Mesendoderm (in vitro differentiated cells): ENCODE measurements around the gene RBM26.

ENCODE experiments used
- DNase-seq: peaks from one replicate; pipeline ENCODE4 v3.0.0; 2013
- H2AK5ac ChIP-seq: 2 replicates; pipeline ENCODE4 v1.6.1; 2013; ENCODE audit warnings: low read length, inconsistent platforms
- H2BK120ac ChIP-seq: 2 replicates; pipeline ENCODE4 v1.6.1; 2013; ENCODE audit warnings: low read depth, mild to moderate bottlenecking, low read length, moderate library complexity, mixed read lengths
- H2BK15ac ChIP-seq: replicated peaks from 2 replicates; pipeline ENCODE4 v1.6.1; 2013; ENCODE audit warnings: low read depth, mild to moderate bottlenecking, moderate library complexity
- H2BK5ac ChIP-seq: 2 replicates; pipeline ENCODE4 v1.6.1; 2013; ENCODE audit warnings: low read length, inconsistent platforms
- H3K18ac ChIP-seq: 2 replicates; pipeline ENCODE4 v1.6.1; 2013; ENCODE audit warnings: mild to moderate bottlenecking, low read length, mixed read lengths
- H3K23ac ChIP-seq: one replicate; pipeline ENCODE4 v1.6.1; 2013; ENCODE audit warnings: low read length
- H3K27ac ChIP-seq: 2 replicates; pipeline ENCODE4 v1.5.1; 2013; ENCODE audit warnings: low read depth, mild to moderate bottlenecking, inconsistent platforms, low read length, moderate library complexity
- H3K27me3 ChIP-seq: 2 replicates; pipeline ENCODE4 v1.6.1; 2013; ENCODE audit warnings: low read length, control low read depth, mild to moderate bottlenecking, inconsistent platforms; ENCODE audit not compliant: insufficient read depth, poor library complexity
- H3K36me3 ChIP-seq: 2 replicates; pipeline ENCODE4 v1.6.1; 2013; ENCODE audit warnings: low read length, inconsistent platforms; ENCODE audit not compliant: control insufficient read depth, insufficient read depth
- H3K4ac ChIP-seq: one replicate; pipeline ENCODE4 v1.6.1; 2013; ENCODE audit warnings: low read depth, mild to moderate bottlenecking, low read length, moderate library complexity
- H3K4me1 ChIP-seq: 2 replicates; pipeline ENCODE4 v1.6.1; 2013; ENCODE audit warnings: low read depth, low read length, inconsistent platforms; ENCODE audit not compliant: control insufficient read depth
- H3K4me2 ChIP-seq: 2 replicates; pipeline ENCODE4 v1.6.1; 2013; ENCODE audit warnings: low read length
- H3K4me3 ChIP-seq: 2 replicates; pipeline ENCODE4 v1.5.1; 2013; ENCODE audit warnings: mild to moderate bottlenecking, low read length
- H3K56ac ChIP-seq: one replicate; pipeline ENCODE4 v1.6.1; 2013; ENCODE audit warnings: low read length
- H3K79me1 ChIP-seq: 2 replicates; pipeline ENCODE4 v1.6.1; 2013; ENCODE audit warnings: low read length, inconsistent platforms
- H3K79me2 ChIP-seq: 2 replicates; pipeline ENCODE4 v1.6.1; 2013; ENCODE audit warnings: mild to moderate bottlenecking, low read length; ENCODE audit not compliant: control insufficient read depth, insufficient read depth
- H3K9ac ChIP-seq: 2 replicates; pipeline ENCODE4 v1.6.1; 2013; ENCODE audit warnings: low read length, inconsistent platforms
- H4K5ac ChIP-seq: one replicate; pipeline ENCODE4 v1.6.1; 2013; ENCODE audit warnings: low read length
- H4K8ac ChIP-seq: one replicate; pipeline ENCODE4 v1.6.1; 2013; ENCODE audit warnings: low read depth, mild to moderate bottlenecking, control low read depth, low read length, moderate library complexity
- WGBS: extraction: QIAGEN DNeasy Blood & Tissue Kit; methylation state at CpG from one replicate; pipeline ENCODE4 v1.1.7; 2013; ENCODE audit warnings: low lambda C conversion rate, missing lambda C conversion rate; ENCODE audit not compliant: insufficient coverage; ENCODE audit errors: extremely low coverage; 5-methylcytosine and 5-hydroxymethylcytosine counted together

The RBM26 gene

GRCh38 chr13:79346300-79346914 is 59.6 kb downstream of the RBM26 start:
- Histone ChIP-seq H3K4me2 (no peak overlapping the region), H2BK5ac (no peak overlapping the region), H3K4me3 (no peak overlapping the region), H3K79me2 (no peaks in the 10 kb centered on the region), H4K5ac (no peak overlapping the region), H3K18ac (no peak overlapping the region), H2BK15ac (no peak overlapping the region), H3K36me3 (no peaks in the 10 kb centered on the region), H3K4ac (no peak overlapping the region), H4K8ac (no peak overlapping the region), H3K9ac (no peak overlapping the region), H3K27me3 (no peaks in the 10 kb centered on the region), H3K4me1 (no peaks in the 10 kb centered on the region), H3K56ac (no peak overlapping the region), H2AK5ac (no peak overlapping the region), H3K27ac (no peak overlapping the region), H3K79me1 (no peaks in the 10 kb centered on the region), H3K23ac (no peak overlapping the region), H2BK120ac (no peak overlapping the region)
- WGBS: no CpG with 5 or more reads among the region's 6 CpGs
- DNase-seq: no peak

DNA sequence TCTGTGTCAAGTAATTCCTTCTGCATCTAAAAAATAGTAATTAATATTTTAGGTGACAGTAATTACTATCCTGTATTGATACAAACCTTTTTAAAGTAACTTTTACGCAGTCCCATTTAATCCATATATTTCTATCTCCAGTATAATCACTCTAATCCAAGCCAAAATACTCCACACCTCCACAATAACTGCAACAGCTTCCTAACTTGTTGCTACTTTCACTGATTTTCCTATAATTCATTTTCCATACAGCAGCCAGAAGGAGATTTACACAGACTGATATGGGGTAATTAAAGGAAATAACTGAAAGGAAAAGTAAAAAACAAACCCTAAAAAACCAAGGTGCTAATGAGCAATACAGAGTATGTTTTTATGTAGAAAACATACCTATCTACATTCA is 64.9 kb downstream of the RBM26 start:
- Histone ChIP-seq H3K23ac (no peak overlapping the region), H2AK5ac (no peak overlapping the region), H3K79me1 (no peaks in the 10 kb centered on the region), H4K8ac (no peak overlapping the region), H3K9ac (no peak overlapping the region), H2BK15ac (no peak overlapping the region), H3K27me3 (no peaks in the 10 kb centered on the region), H3K79me2 (no peaks in the 10 kb centered on the region), H3K56ac (no peak overlapping the region), H3K4me1 (no peaks in the 10 kb centered on the region), H3K4me2 (no peak overlapping the region), H3K36me3 (no peaks in the 10 kb centered on the region), H4K5ac (no peak overlapping the region), H3K18ac (no peak overlapping the region), H3K4ac (no peak overlapping the region), H2BK120ac (no peak overlapping the region), H3K27ac (no peak overlapping the region), H3K4me3 (no peak overlapping the region), H2BK5ac (no peak overlapping the region)
- DNase-seq: no peak
- no CpG with 5 or more reads among the region's 1 CpG for WGBS

GRCh38 chr13:79340490-79340889 is 65.6 kb downstream of the RBM26 start:
- Histone ChIP-seq H4K5ac (no peak overlapping the region), H3K27me3 (no peaks in the 10 kb centered on the region), H3K4me1 (no peaks in the 10 kb centered on the region)

GRCh38 chr13:79338343-79338742 is 67.7 kb downstream of the RBM26 start:
- Histone ChIP-seq H3K27ac (no peak overlapping the region), H2BK15ac (no peak overlapping the region), H3K4ac (no peak overlapping the region), H2BK120ac (no peak overlapping the region), H2BK5ac (no peak overlapping the region), H3K4me2 (no peak overlapping the region), H3K4me1 (no peaks in the 10 kb centered on the region), H3K79me2 (no peaks in the 10 kb centered on the region), H3K27me3 (no peaks in the 10 kb centered on the region), H3K56ac (no peak overlapping the region), H3K4me3 (no peak overlapping the region), H4K8ac (no peak overlapping the region), H3K18ac (no peak overlapping the region), H3K36me3 (no peaks in the 10 kb centered on the region), H3K79me1 (no peaks in the 10 kb centered on the region), H3K23ac (no peak overlapping the region), H2AK5ac (no peak overlapping the region), H4K5ac (no peak overlapping the region), H3K9ac (no peak overlapping the region)
- no CpG with 5 or more reads among the region's 3 CpGs for WGBS
- no peak for DNase-seq

More at GRCh38 chr13:79340490-79340889, 65.6 kb downstream of the RBM26 start:
- no peak overlapping the region for H2BK5ac ChIP-seq
- H3K23ac ChIP-seq: no peak overlapping the region
- H3K4ac ChIP-seq: no peak overlapping the region
- H3K4me3 ChIP-seq: no peak overlapping the region
- no peak overlapping the region for H3K18ac ChIP-seq
- H3K56ac ChIP-seq: no peak overlapping the region
- H3K27ac ChIP-seq: no peak overlapping the region
- H3K4me2 ChIP-seq: no peak overlapping the region
- H2BK120ac ChIP-seq: no peak overlapping the region
- no peaks in the 10 kb centered on the region for H3K79me2 ChIP-seq
- H2AK5ac ChIP-seq: no peak overlapping the region
- no peak overlapping the region for H2BK15ac ChIP-seq
- no peak for DNase-seq
- H3K36me3 ChIP-seq: no peaks in the 10 kb centered on the region
- no peak overlapping the region for H3K9ac ChIP-seq
- H3K79me1 ChIP-seq: no peaks in the 10 kb centered on the region
- H4K8ac ChIP-seq: no peak overlapping the region
- WGBS: no CpG with 5 or more reads among the region's 2 CpGs

DNA sequence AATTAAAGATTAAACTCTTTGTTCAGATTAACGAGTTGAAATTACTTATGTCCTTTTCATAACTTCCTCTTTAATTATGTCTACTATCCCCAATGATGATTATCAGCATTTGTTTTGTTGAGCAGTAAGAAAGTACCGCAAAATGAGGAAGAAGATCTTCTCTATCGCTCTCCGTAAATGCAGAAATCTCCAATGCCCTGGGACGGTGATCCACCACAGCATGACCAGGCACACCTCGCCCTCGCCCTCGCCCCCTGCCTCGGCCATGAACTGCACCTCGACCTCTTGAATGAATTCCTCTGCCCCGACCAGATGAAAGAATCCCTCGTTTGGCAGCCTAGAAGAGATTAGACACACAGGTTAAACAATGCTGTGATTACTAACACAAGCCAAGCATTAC is 69.1 kb downstream of the RBM26 start:
- Histone ChIP-seq H3K9ac (no peak overlapping the region), H3K4me3 (no peak overlapping the region)
- no CpG with 5 or more reads among the region's 12 CpGs for WGBS

DNA sequence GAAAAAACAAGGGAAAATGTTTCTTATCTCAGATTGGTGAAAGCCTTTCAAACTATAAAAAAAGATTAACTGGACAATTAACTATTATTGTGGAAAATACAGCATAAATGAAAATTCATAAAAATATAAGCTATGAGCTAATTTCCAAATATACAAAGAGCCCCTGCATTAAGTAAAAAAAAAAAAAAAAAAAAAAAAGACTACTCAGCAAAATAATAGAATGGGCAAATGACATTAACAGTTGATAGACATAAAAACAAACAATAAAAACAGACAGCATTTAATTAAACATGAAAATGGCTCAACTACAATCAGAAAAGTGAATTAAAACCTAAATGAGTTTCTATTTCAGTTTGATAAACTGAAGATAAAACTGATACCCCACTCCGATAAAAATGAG is 77.5 kb downstream of the RBM26 start:
- Histone ChIP-seq H3K9ac (no peak overlapping the region), H4K8ac (no peak overlapping the region), H2BK5ac (no peak overlapping the region), H3K79me2 (no peaks in the 10 kb centered on the region), H3K56ac (no peak overlapping the region), H3K27me3 (no peaks in the 10 kb centered on the region), H4K5ac (no peak overlapping the region), H3K4me2 (no peak overlapping the region), H3K4ac (no peak overlapping the region), H3K36me3 (no peaks in the 10 kb centered on the region), H3K18ac (no peak overlapping the region), H3K79me1 (no peaks in the 10 kb centered on the region), H2AK5ac (no peak overlapping the region), H3K4me3 (no peak overlapping the region), H3K27ac (no peak overlapping the region), H2BK120ac (no peak overlapping the region), H3K23ac (no peak overlapping the region), H3K4me1 (no peaks in the 10 kb centered on the region), H2BK15ac (no peak overlapping the region)
- no CpG with 5 or more reads among the region's 1 CpG for WGBS
- DNase-seq: no peak

More for the DNA sequence above, 69.1 kb downstream of the RBM26 start:
- Histone ChIP-seq H4K5ac (no peak overlapping the region), H2BK15ac (no peak overlapping the region), H3K4me1 (no peaks in the 10 kb centered on the region), H3K4ac (no peak overlapping the region), H2AK5ac (no peak overlapping the region), H2BK120ac (no peak overlapping the region), H3K79me1 (no peaks in the 10 kb centered on the region), H3K18ac (no peak overlapping the region), H3K23ac (no peak overlapping the region), H4K8ac (no peak overlapping the region), H3K36me3 (no peaks in the 10 kb centered on the region), H3K56ac (no peak overlapping the region), H2BK5ac (no peak overlapping the region), H3K79me2 (no peaks in the 10 kb centered on the region), H3K27ac (no peak overlapping the region), H3K4me2 (no peak overlapping the region), H3K27me3 (no peaks in the 10 kb centered on the region)
- DNase-seq: peak; percentile 6
